GM19239 (cell line): ENCODE data around the gene RABGAP1L.
A peak's percentile ranks its signal among the peaks of the same experiment; 100 is the strongest.
"Not testable (repeated sequence)": the region's sequence is repeated elsewhere in the genome, so short reads cannot be mapped to it uniquely, and the experiment has no call there.

Experiments
- DNase-seq: peaks from one replicate; pipeline ENCODE4 v3.0.0; 2011; ENCODE audit warnings: low spot score; ENCODE audit not compliant: insufficient read length
- FAIRE-seq: peaks from 2 replicates; lab custom pipeline; 2011; peaks lifted over from hg19 to GRCh38; lab: Jason Lieb, UNC

The RABGAP1L gene

GRCh38 chr1:174877208-174877673, 717.9 kb downstream of the RABGAP1L start:
- DNase-seq = no peak
- peak; percentile 18 for FAIRE-seq

DNA sequence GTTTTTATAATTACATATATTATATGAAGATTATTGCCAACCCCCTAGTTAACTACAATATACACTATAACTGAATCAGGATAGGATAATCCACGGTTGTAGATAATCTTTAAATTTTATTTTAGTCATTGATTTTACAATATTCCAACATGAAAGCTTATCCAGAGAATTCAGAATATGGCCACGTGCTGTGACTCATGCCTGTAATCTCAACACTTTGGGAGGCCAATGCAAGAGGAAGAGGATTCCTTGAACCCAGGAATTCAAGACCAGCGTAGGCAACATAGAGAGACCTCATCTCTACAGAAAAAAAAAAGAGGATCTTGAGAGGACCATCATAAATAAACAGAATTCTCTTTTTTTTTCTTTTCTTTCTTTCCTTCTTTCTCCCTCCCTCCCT, 720.9 kb downstream of the RABGAP1L start:
- FAIRE-seq = no peak
- DNase-seq = no peak

GRCh38 chr1:174883409-174883808, 724.1 kb downstream of the RABGAP1L start:
- DNase-seq (no peak), FAIRE-seq (no peak)

GRCh38 chr1:174884038-174884437, 724.7 kb downstream of the RABGAP1L start:
- DNase-seq (no peak), FAIRE-seq (no peak)

GRCh38 chr1:174884566-174884965, 725.2 kb downstream of the RABGAP1L start:
- no peak for DNase-seq
- FAIRE-seq = no peak

DNA sequence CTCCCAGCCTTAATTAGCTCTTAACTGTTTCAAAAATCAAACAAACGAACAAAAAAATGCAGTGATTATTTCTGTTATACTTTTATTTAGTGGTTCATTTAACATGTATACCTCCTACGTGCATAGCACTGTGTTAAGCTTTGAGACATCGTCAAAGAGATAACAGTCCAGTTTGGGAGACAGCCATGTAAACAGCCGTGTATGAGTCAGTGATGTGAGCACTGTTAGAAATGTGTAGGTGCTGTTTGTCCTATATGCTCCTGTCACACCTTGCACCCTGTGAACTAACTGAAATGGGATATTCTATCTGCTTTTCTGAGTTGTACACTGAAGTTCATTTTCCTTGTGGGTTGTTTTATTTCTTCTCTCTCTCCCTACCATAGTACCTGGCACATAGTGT, 730.7 kb downstream of the RABGAP1L start:
- DNase-seq (no peak), FAIRE-seq (no peak)

GRCh38 chr1:174892016-174892415, 732.7 kb downstream of the RABGAP1L start:
- no peak for FAIRE-seq
- DNase-seq = no peak

GRCh38 chr1:174894117-174894762, 734.9 kb downstream of the RABGAP1L start:
- no peak for DNase-seq
- peak; percentile 63 for FAIRE-seq

DNA sequence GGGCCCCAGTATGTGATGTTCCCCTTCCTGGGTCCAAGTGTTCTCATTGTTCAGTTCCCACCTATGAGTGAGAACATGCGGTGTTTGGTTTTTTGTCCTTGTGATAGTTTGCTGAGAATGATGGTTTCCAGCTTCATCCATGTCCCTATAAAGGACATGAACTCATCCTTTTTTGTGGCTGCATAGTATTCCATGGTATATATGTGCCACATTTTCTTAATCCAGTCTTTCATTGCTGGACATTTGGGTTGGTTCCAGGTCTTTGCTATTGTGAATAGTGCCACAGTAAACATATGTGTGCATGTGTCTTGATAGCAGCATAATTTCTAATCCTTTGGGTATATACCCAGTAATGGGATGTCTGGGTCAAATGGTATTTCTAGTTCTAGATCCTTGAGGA, 736.3 kb downstream of the RABGAP1L start:
- not testable (repeated sequence) for FAIRE-seq, DNase-seq

DNA sequence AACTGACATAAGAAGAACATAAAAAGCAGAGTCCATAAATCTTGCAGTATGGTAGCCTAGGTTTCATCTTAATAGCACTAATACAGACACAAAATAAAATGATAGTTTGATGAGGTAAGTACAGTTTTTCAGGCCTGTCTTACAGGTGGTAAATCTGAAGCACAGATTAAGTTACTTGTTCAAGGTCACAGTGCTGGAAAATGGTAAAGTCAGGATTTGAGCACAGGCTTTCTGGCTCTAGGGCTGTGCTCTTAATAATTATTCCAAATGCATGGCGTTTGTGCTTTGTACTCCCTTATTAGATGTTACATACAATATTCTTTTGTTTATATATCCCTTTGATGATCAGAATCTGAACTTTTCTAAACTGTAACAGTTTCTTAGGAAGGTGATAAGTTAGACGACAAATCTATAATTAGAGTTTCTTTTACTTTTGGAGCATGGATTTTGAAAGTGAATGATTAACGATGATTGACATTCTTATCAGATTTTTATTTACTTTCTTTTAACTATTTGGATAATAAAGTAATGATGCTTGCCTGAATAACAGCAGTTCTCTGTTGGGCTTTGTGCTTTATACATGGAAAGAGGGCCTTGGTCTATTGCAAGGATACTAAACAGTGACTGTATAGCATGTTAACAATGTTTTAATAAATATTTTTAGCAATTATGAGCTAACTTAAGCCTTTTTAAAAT, 738.9 kb downstream of the RABGAP1L start:
- FAIRE-seq (no peak), DNase-seq (no peak)

- FAIRE-seq = no peak
- no peak for DNase-seq
Observed at GRCh38 chr1:174900317-174900716, 741.0 kb downstream of the RABGAP1L start.

DNA sequence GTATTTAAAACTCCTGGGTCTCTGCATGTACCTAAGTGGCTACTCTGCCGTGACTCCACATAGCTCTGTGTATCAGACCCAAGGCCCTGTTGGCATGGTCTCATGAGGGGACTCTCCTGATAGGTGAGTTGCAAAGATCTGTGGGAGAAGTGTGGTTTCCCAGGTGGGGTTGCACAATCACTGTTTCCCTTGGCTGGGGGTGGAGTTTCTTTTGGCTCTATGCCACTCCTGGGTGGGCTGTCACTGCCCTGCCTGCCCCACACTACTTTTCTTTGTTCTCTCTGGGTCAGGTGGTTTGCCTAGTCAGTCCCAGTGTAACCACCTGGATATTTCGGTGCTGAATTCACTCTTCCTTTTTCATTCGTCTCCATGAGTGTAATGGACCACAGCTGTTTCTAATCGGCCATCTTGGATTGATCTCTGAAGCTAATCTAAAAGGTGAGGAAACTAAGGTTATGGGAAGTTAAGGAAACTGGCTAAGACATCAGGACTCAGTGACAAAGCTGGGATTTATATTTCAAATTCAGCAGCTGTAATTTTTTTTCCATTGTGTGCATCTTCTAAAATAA, 743.3 kb downstream of the RABGAP1L start:
- FAIRE-seq (no peak), DNase-seq (no peak)

DNA sequence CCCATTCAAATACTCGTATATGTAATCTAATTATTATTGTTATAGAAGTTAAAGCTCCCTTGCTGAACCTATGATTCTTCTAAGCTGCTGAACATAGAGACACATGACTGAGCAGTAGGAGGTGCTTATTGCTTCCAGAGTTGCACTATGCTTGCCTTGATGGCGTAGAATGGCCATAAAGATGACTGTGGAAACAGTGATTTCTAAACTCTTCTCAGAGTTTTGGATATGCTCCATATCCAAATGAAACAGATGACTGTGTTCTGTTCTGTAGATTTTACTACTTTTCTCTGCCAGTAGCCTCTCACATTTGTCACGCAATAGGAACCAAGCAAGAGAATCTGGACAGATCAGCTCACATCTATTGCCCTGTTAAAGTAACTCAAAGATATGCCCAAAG, 752.3 kb downstream of the RABGAP1L start:
- DNase-seq = no peak
- no peak for FAIRE-seq

- DNase-seq = no peak
- FAIRE-seq = no peak
Observed at GRCh38 chr1:174912264-174912663, 752.9 kb downstream of the RABGAP1L start.

- DNase-seq = no peak
- FAIRE-seq = no peak
Observed at GRCh38 chr1:174913225-174913903, 754.0 kb downstream of the RABGAP1L start.

GRCh38 chr1:174914991-174915390, 755.7 kb downstream of the RABGAP1L start:
- FAIRE-seq = no peak

DNA sequence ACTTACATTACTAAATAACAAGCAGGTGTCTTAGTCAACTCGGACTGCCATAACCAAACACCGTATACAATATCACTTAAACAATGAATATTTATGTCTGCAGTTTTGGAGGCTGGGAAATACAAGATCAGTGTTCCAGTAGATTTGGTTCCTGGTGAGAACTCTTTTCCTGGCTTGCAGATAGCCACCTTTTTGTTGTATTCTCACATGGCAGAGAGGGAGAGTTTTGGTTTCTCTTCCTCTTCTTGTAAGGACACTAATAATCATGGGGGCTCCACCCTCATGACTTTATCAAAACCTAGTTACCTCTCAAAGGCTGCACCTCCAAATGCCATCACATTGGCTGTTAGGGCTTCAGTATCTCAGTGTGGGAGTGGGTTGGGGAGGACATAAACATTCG, 757.5 kb downstream of the RABGAP1L start:
- FAIRE-seq (no peak), DNase-seq (no peak)

More at GRCh38 chr1:174914991-174915390, 755.7 kb downstream of the RABGAP1L start:
- no peak for DNase-seq

DNA sequence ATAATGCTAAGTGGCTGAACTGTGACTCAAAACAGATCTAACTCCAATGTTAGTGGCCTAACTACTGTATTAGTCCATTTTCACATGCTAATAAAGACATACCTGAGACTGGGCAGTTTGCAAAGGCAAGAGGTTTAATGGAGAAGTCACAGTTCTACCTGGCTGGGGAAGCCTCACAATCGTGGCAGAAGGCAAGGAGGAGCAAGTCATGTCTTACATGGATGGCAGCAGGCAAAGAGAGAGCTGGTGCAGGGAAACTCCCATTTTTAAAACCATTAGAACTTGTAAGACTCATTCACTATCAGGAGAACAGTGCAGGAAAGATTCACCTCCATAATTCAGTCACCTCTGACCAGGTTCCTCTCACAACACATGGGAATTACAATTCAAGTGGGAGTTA, 760.8 kb downstream of the RABGAP1L start:
- FAIRE-seq (no peak), DNase-seq (no peak)

DNA sequence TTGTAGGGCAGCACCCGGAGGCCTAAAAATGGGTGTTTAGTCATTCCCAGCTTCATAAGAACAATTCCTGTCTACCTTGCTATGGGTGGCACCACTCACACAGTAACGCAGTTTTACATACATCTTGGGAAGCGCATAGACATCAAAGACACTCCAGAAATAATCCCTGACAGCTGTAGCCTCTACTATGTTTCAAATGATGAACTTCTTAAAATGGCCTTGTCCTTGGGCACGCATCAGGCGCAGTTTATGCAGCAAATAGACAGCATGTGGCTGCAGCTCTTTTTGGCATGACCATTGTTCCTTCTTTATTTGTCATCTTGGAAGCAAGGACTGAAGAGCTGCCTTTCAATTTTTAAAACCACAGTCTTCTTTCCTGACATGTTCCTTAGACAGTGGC, 762.8 kb downstream of the RABGAP1L start:
- no peak for DNase-seq
- no peak for FAIRE-seq

DNA sequence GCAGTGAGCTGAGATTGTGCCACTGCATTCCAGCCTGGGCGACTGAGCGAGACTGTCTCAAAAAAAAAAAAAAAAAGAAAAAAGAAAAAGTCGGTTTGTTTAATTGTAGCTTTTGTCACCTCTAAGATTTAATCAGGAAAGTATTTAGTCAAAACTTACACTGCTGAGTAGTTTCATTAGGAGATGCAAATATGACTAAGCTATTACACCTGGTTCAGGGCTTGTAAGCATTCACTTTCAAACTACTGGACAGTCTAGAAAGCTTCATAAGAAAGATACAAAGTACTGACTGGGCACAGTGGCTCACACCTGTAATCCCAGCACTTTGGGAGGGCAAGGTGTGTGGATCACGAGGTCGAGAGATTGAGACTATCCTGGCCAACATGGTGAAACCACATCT, 764.5 kb downstream of the RABGAP1L start:
- FAIRE-seq (no peak), DNase-seq (no peak)

DNA sequence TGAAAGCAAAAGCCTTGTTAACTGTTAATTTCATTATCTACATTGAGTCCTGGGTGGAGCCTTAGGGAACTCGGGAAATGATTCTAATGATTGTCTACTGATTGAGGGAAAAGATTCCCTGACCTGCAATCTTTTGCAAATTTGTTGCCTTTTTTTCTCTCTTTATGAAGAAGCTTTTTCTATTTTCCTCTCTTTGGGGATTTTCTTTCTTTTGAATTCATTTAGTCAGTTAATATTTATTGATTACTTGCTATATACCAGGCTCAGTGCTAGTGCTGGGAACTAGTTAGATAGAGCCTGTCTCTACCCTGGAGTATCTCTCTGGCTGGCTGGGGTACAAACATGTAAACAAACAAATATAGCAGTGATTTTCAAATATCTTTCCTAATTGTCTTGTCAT, 769.2 kb downstream of the RABGAP1L start:
- no peak for DNase-seq
- FAIRE-seq = no peak
